COLO829 (cell line): ENCODE measurements around the gene PNMA1.

Source experiments
- DNase-seq: peaks from one replicate; pipeline ENCODE4 v3.0.0; 2012; ENCODE audit warnings: low spot score

Gene PNMA1

DNA sequence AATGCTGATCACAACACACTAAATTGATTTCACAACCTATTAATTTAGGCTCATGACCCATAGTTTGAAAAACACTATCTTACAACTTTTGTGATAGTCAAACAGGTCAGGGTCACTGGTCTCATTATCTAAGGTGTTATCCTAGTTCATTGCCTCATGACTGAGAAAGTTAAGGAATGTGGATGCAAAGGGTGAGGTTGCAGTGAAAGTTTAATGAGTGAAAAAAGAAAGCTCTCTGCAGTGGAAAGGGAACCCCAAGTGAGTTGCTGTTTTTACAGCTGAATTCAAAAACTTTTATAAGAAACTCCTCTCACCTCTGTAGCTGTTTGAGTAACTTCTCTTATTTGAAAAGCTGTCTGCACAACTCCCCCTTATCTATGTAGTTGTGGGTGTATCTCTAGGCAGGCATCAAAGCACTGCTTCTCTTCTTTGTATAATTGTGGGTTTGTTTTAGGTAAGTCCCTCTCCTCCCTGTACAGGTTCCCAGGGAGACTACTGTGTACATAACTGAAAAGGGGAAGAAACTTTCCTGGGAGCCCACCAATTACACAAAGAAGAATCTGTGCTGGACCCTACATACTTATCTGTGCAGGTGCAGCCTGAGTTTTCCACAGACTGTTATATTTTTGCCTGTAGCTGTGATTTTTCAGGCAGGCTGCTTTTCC is 50.5 kb downstream of the PNMA1 start:
- DNase-seq: no peak

DNA sequence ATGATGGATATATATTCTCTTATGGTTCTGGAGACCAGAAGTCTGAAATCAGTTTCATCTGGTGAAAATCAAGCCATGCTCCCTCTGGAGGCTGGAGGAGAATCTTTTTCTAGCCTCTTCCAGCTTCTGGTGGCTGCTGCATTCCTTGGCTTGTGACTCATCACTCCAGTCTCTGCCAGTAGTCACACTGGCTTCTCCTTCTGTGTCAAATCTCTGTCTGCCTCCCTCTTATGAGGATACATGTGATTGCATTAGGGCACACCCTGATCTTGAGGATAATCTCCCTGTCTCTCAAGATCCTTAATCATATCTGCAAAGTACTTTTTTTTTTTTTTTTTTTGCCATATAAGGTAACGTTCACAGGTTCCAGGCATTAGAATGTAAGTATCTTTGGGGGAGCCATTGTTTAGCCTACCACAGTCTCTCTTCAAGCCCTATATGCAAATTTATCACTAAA is 51.7 kb downstream of the PNMA1 start:
- peak; percentile 60 for DNase-seq

DNA sequence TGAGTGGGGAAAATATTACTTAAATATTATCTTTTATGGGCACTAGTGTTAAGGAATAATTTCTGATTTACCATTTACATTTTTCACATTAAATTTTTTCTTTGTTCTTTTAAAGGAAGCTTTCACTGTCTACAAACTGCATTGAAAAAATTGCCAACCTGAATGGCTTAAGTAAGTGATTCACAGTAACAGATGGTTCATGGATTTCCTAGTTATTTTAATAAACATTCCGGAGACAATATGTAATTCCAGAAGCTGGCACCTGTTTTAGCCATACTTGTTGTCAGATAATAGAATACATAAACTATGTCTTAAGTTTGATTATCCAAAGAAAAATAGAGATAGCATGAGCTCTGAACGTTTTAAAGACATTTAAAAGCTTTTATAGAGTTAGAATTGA is 52.3 kb downstream of the PNMA1 start:
- no peak for DNase-seq
